ENCODE data around the gene ATP7B. TPM values are rescaled to one million over a fixed set of nuclear protein-coding genes. Genes with fewer than 3 reads are reported as not detected.

ATP7B gene
- total RNA-seq, 1 experiment from 2014 or later = 6.9 TPM

GRCh38 chr13:51950722-51951121 is 60.5 kb downstream of the ATP7B start:
- no peak for DNase-seq (ENCODE audit: low spot score)

GRCh38 chr13:51946163-51946669 is 65.0 kb downstream of the ATP7B start:
- no peak for DNase-seq (ENCODE audit: low spot score)

- DNase-seq (ENCODE audit: low spot score) = no peak
Measured at GRCh38 chr13:51945149-51945548, 66.1 kb downstream of the ATP7B start.

GRCh38 chr13:51944428-51944827 is 66.8 kb downstream of the ATP7B start:
- no peak for DNase-seq (ENCODE audit: low spot score)

- no peak for DNase-seq (ENCODE audit: low spot score)
Measured at GRCh38 chr13:51943721-51944120, 67.5 kb downstream of the ATP7B start.

GRCh38 chr13:51942189-51942588 is 69.1 kb downstream of the ATP7B start:
- DNase-seq (ENCODE audit: low spot score) = peak; percentile 88

- no peak for DNase-seq (ENCODE audit: low spot score)
Measured at GRCh38 chr13:51938454-51938853, 72.8 kb downstream of the ATP7B start.

GRCh38 chr13:51937320-51938290 is 73.6 kb downstream of the ATP7B start:
- no peak for DNase-seq (ENCODE audit: low spot score)

- peak; percentile 82 for DNase-seq (ENCODE audit: low spot score)
Measured at GRCh38 chr13:51935326-51936171, 75.7 kb downstream of the ATP7B start.

GRCh38 chr13:51934461-51935087 is 76.7 kb downstream of the ATP7B start:
- DNase-seq (ENCODE audit: low spot score) = no peak

- no peak for DNase-seq (ENCODE audit: low spot score)
Measured at GRCh38 chr13:51933466-51934058, 77.7 kb downstream of the ATP7B start.

GRCh38 chr13:51932231-51932630 is 79.0 kb downstream of the ATP7B start:
- DNase-seq (ENCODE audit: low spot score) = no peak

- no peak for DNase-seq (ENCODE audit: low spot score)
Measured at GRCh38 chr13:51931606-51932005, 79.6 kb downstream of the ATP7B start.

GRCh38 chr13:51929699-51930098 is 81.6 kb downstream of the ATP7B start:
- no peak for DNase-seq (ENCODE audit: low spot score)

- DNase-seq (ENCODE audit: low spot score) = no peak
Measured at GRCh38 chr13:51928231-51928630, 83.0 kb downstream of the ATP7B start.

- no peak for DNase-seq (ENCODE audit: low spot score)
Measured at GRCh38 chr13:51927129-51927528, 84.1 kb downstream of the ATP7B start.

GRCh38 chr13:51926528-51926885 is 84.7 kb downstream of the ATP7B start:
- DNase-seq (ENCODE audit: low spot score) = no peak

GRCh38 chr13:51925865-51926527 is 85.3 kb downstream of the ATP7B start:
- no peak for DNase-seq (ENCODE audit: low spot score)

- DNase-seq (ENCODE audit: low spot score) = no peak
Measured at GRCh38 chr13:51924756-51925544, 86.3 kb downstream of the ATP7B start.

- DNase-seq (ENCODE audit: low spot score) = peak; percentile 43
Measured at GRCh38 chr13:51923983-51924539, 87.2 kb downstream of the ATP7B start.

Data from HT-29 (cell line).